Right lobe of liver (tissue), 4 donors: ENCODE measurements around the gene EXD1.

Source experiments
- CTCF ChIP-seq, 4 donors: fragments of 200-600 bp in 3 of 4; fragments of 450-650 bp in 1 of 4; IDR thresholded peaks; one replicate each; pipeline versions ENCODE4 v1.5.1 to v1.8.0; 2016 to 2022; ENCODE audit warnings: antibody characterized with exemption in 4 of 4, mild to moderate bottlenecking in 2 of 4
- POLR2A ChIP-seq: fragments of 450-650 bp; IDR thresholded peaks from one replicate; pipeline ENCODE4 v1.6.1; 2017; ENCODE audit warnings: antibody characterized with exemption, mild to moderate bottlenecking
- donor health status: DM: no; HTN: no; CAD: no.
- donor health status: DM: no; HTN: no; CAD: no.
- donor health status: DM: no; HTN: yes; CAD: no.

GRCh38 chr15:41154412-41154811 lies 76.1 kb downstream of the EXD1 start:
- TF ChIP-seq CTCF (IDR thresholded peaks at IDR 0.05) (no peak), POLR2A (no peak)
